Measurements from ENCODE around the gene ABT1. TPM values are rescaled to one million over a fixed set of nuclear protein-coding genes. Genes with fewer than 3 reads are reported as not detected.

The ABT1 gene
- total and polyA plus RNA-seq, 2 donors (not counting 1 experiment from before 2014, with no cell fraction given): 17.6 to 29.8 TPM

GRCh38 chr6:26550250-26550993 lies 46.3 kb upstream of the ABT1 start:
- H3K9me3 ChIP-seq (ENCODE audit: control extremely low read depth in 1 of 3, control insufficient read depth in 2 of 3, insufficient read depth in 1 of 3, low read length in 2 of 3): no peaks in the 10 kb centered on the region
- ChIA-PET CTCF (interaction anchor here (0.6 to 1.5 kb wide), 4 partner anchors 22 to 374 kb away, joined by 3 to 6 read pairs (median 4); no protein-coding TSS in a partner anchor), POLR2A (interaction anchor here (0.6 to 3.0 kb wide), 3 partner anchors 12 to 1786 kb away, joined by 3 to 10 read pairs (median 5); partner anchors contain the start of gene HMGN4)
- peak overlapping the region; percentile 75 for H3K4me2 ChIP-seq (replicated peaks; ENCODE audit: low read depth, low read length, poor library complexity, severe bottlenecking)
- Mint-ChIP-seq H3K27me3 (no peaks in the 10 kb centered on the region), H3K27ac (peak overlapping the region; percentile 89), H3K9me3 (ENCODE audit: insufficient read depth) (no peaks in the 10 kb centered on the region), H3K4me3 (peak overlapping the region; percentile 95), H3K4me1 (peaks cover 10% of the 10 kb centered on the region)
- H4K20me1 ChIP-seq (ENCODE audit: control insufficient read depth, insufficient read depth, low read length, poor library complexity, severe bottlenecking): no peaks in the 10 kb centered on the region
- peaks cover 15 to 42% of the 10 kb centered on the region in 2 donors for H3K4me1 ChIP-seq (ENCODE audit: control insufficient read depth in 2 of 2, insufficient read depth in 2 of 2, low read length in 2 of 2)
- H3K79me2 ChIP-seq (ENCODE audit: control insufficient read depth, insufficient read depth, low read length): no peaks in the 10 kb centered on the region
- intact Hi-C loops (cut with micrococcal nuclease): loop anchor here (5.0 to 10.0 kb wide), 4 partner anchors 378 to 924 kb away; partner anchors contain the start of gene ZNF184
- H3K27ac ChIP-seq (ENCODE audit: low read length in 2 of 2): peak overlapping the region in 1 of 2 donors; percentile 42
- no peaks in the 10 kb centered on the region for H3K27me3 ChIP-seq (replicated peaks in 1 of 4; ENCODE audit: control extremely low read depth in 1 of 4, control insufficient read depth in 3 of 4, insufficient read depth in 4 of 4, low read length in 3 of 4)
- TF ChIP-seq CTCF (IDR thresholded peaks at IDR 0.05) (no peak), EZH2 (IDR thresholded peaks at IDR 0.05; ENCODE audit: borderline replicate concordance, insufficient read depth, low read depth, low read length, poor library complexity, severe bottlenecking) (no peak)
- H3K9ac ChIP-seq (ENCODE audit: low read length): peak overlapping the region; percentile 80
- peak; percentile 40 for ATAC-seq (ENCODE audit: low read depth)
- peak overlapping the region; percentile 96 for H2AFZ ChIP-seq (ENCODE audit: insufficient read depth, low read depth, low read length, poor library complexity, severe bottlenecking)
- DNase-seq: peak; percentile 65
- WGBS (ENCODE audit: insufficient coverage): 8% methylated on average over 32 of the region's 42 CpGs
- H3K4me3 ChIP-seq (ENCODE audit: control extremely low read depth in 1 of 5, extremely low read depth in 1 of 5, insufficient read depth in 1 of 5, low read depth in 2 of 5, low read length in 4 of 5): peak overlapping the region; percentile 55 to 81 (median 77)
- H3K36me3 ChIP-seq (replicated peaks in 1 of 2; ENCODE audit: control extremely low read depth in 1 of 2, control insufficient read depth in 1 of 2, extremely low read depth in 1 of 2, insufficient read depth in 2 of 2, low read length in 1 of 2): peaks cover 0 to 4% of the 10 kb centered on the region in 2 experiments

- no peak overlapping the region for H3K4me3 Mint-ChIP-seq
- H3K27ac ChIP-seq (ENCODE audit: low read length in 2 of 2): no peak overlapping the region
- ATAC-seq (ENCODE audit: low read depth): no peak
- H3K4me3 ChIP-seq (ENCODE audit: control extremely low read depth in 1 of 5, extremely low read depth in 1 of 5, insufficient read depth in 1 of 5, low read depth in 2 of 5, low read length in 4 of 5): no peak overlapping the region
- peak overlapping the region; percentile 70 for H3K4me2 ChIP-seq (replicated peaks; ENCODE audit: low read depth, low read length, poor library complexity, severe bottlenecking)
- H3K27ac Mint-ChIP-seq: no peak overlapping the region
- H3K79me2 ChIP-seq (ENCODE audit: control insufficient read depth, insufficient read depth, low read length): no peaks in the 10 kb centered on the region
- H4K20me1 ChIP-seq (ENCODE audit: control insufficient read depth, insufficient read depth, low read length, poor library complexity, severe bottlenecking): no peaks in the 10 kb centered on the region
- TF ChIP-seq EZH2 (IDR thresholded peaks at IDR 0.05; ENCODE audit: borderline replicate concordance, insufficient read depth, low read depth, low read length, poor library complexity, severe bottlenecking): no peak
- TF ChIP-seq CTCF (IDR thresholded peaks at IDR 0.05): no peak
- intact Hi-C loops (cut with micrococcal nuclease): loop anchor here (2.0 to 10.0 kb wide), 5 partner anchors 239 to 923 kb away; partner anchors contain the start of gene ZNF184
- CTCF ChIA-PET: interaction anchor here (1.2 to 5.6 kb wide), 5 partner anchors 14 to 44 kb away, joined by 4 to 35 read pairs (median 16); partner anchors contain the start of gene HMGN4
- DNase-seq: no peak
- no peaks in the 10 kb centered on the region for H3K36me3 ChIP-seq (replicated peaks in 1 of 2; ENCODE audit: control extremely low read depth in 1 of 2, control insufficient read depth in 1 of 2, extremely low read depth in 1 of 2, insufficient read depth in 2 of 2, low read length in 1 of 2)
- WGBS (ENCODE audit: insufficient coverage): 94% methylated on average over 7 of the region's 10 CpGs
- H3K4me1 ChIP-seq (ENCODE audit: control insufficient read depth in 2 of 2, insufficient read depth in 2 of 2, low read length in 2 of 2): peaks cover 15 to 45% of the 10 kb centered on the region in 2 donors
- POLR2A ChIA-PET: interaction anchor here (1.2 to 3.0 kb wide), 3 partner anchors 12 to 31 kb away, joined by 3 to 10 read pairs (median 4); partner anchors contain the start of gene HMGN4
- H3K9me3 Mint-ChIP-seq (ENCODE audit: insufficient read depth): no peaks in the 10 kb centered on the region
- H3K9ac ChIP-seq (ENCODE audit: low read length): peak overlapping the region; percentile 61
- no peak overlapping the region for H2AFZ ChIP-seq (ENCODE audit: insufficient read depth, low read depth, low read length, poor library complexity, severe bottlenecking)
- no peaks in the 10 kb centered on the region for H3K9me3 ChIP-seq (ENCODE audit: control extremely low read depth in 1 of 3, control insufficient read depth in 2 of 3, insufficient read depth in 1 of 3, low read length in 2 of 3)
- H3K27me3 Mint-ChIP-seq: no peaks in the 10 kb centered on the region
- no peaks in the 10 kb centered on the region for H3K27me3 ChIP-seq (replicated peaks in 1 of 4; ENCODE audit: control extremely low read depth in 1 of 4, control insufficient read depth in 3 of 4, insufficient read depth in 4 of 4, low read length in 3 of 4)
- H3K4me1 Mint-ChIP-seq: peaks cover 22% of the 10 kb centered on the region
Measured at GRCh38 chr6:26552205-26552604, 44.5 kb upstream of the ABT1 start.

Measured in B cell (primary cell).